ENCODE results near the gene CDH11. TPM values are rescaled to one million over a fixed set of nuclear protein-coding genes. Genes with fewer than 3 reads are reported as not detected.

Gene CDH11
- total RNA-seq, 2 experiments from 2014 or later: not detected

DNA sequence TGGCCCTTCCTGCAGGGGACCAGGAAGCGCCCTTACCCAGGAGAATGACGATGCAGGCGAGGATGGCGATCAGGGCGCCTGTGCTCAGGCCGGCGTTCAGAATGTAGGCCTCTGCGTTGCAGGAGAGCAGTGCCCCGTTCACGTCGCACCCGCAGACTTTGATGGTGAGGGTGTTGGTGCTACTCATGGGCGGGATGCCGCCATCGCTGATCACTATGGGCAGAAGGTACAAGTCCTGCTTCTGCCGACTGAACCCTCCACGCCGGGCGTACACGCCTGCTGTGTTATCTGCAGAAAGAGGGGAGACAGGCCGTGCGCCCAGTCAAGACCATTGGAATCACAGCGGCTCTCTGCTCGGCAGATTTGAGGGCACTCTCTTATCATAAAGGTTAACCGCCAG, 171.1 kb downstream of the CDH11 start:
- intact Hi-C loops (cut with micrococcal nuclease): no loop called here

DNA sequence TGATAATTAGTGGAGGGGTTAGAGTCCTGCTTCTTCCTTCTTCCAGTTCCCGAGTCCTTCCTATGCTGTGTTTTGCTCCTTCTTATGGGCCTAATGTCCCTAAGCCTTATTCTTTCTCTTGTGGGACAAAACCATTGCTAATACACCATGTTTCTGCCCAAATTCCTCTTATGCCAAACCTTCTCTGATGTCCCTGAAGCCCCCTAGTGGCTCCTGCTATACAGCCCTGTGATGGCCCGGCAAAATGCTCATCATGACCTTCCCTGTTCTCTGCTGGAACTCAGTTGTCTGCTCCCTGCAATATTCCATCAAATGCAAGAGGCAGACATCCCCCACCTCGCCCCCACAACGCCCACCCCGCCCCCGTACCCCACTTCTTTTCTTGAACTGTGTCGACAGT, 171.6 kb downstream of the CDH11 start:
- no peak for DNase-seq
- Mint-ChIP-seq H3K27me3 (ENCODE audit: low read depth) (no peaks in the 10 kb centered on the region), H3K36me3 (ENCODE audit: low read depth) (no peaks in the 10 kb centered on the region), H3K27ac (no peak overlapping the region), H3K9me3 (peaks cover 5% of the 10 kb centered on the region), H3K4me1 (ENCODE audit: low read depth) (no peaks in the 10 kb centered on the region), H3K4me3 (no peak overlapping the region)
- intact Hi-C loops (cut with micrococcal nuclease): no loop called here
- CTCF ChIA-PET: no interaction called here

More for the DNA sequence above, 171.1 kb downstream of the CDH11 start:
- Mint-ChIP-seq H3K36me3 (ENCODE audit: low read depth) (no peaks in the 10 kb centered on the region), H3K4me3 (no peak overlapping the region), H3K27me3 (ENCODE audit: low read depth) (no peaks in the 10 kb centered on the region), H3K27ac (no peak overlapping the region), H3K9me3 (peaks cover 5% of the 10 kb centered on the region), H3K4me1 (ENCODE audit: low read depth) (no peaks in the 10 kb centered on the region)
- CTCF ChIA-PET: no interaction called here
- DNase-seq: no peak

DNA sequence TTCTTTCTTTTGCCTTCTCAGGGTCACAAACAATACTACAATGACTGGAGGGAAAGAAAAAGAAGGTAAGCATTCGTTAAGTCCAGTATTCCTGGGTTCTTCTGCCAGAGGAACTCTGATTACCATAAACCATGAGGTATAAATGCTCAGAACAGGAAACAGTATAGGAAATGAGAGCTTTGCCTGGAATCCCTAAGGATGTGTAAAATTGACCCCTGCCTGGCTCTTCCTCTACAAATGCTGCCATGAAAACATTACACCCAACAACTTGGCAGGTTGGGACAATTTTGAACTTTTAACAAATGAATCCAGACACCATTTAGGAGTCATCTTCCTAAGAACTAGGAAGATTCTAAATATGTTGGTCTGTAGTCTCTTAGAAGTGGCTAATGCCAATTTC, 173.8 kb downstream of the CDH11 start:
- CTCF ChIA-PET: no interaction called here
- DNase-seq: no peak
- H3K27ac Mint-ChIP-seq: no peak overlapping the region

DNA sequence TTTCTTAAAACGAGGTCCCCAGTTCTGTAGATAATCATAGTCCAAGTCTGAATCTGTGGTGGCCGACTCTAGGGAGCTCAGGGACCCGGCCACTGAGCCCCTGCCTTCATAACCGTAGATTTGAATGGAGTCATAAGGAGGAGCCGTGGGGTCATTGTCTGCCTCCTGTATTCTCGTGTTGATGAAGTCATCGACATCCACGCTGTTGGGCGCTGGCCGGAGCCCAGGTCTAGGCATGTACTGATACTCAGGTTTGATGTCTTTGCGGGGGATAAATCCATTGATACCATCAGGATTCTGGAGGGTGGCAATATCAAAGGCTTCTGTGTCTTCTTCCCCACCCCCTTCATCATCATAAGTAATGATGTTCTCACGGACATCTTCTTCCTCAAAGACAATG, 174.2 kb downstream of the CDH11 start:
- CTCF ChIA-PET: no interaction called here
- Mint-ChIP-seq H3K9me3 (peaks cover 10% of the 10 kb centered on the region), H3K4me1 (ENCODE audit: low read depth) (no peaks in the 10 kb centered on the region), H3K27ac (no peak overlapping the region), H3K36me3 (ENCODE audit: low read depth) (no peaks in the 10 kb centered on the region), H3K4me3 (no peak overlapping the region), H3K27me3 (ENCODE audit: low read depth) (no peaks in the 10 kb centered on the region)
- intact Hi-C loops (cut with micrococcal nuclease): no loop called here
- DNase-seq: no peak

More for the DNA sequence above, 173.8 kb downstream of the CDH11 start:
- intact Hi-C loops (cut with micrococcal nuclease): no loop called here
- Mint-ChIP-seq H3K36me3 (ENCODE audit: low read depth) (no peaks in the 10 kb centered on the region), H3K27me3 (ENCODE audit: low read depth) (no peaks in the 10 kb centered on the region), H3K9me3 (peaks cover 10% of the 10 kb centered on the region), H3K4me1 (ENCODE audit: low read depth) (no peaks in the 10 kb centered on the region), H3K4me3 (no peak overlapping the region)

DNA sequence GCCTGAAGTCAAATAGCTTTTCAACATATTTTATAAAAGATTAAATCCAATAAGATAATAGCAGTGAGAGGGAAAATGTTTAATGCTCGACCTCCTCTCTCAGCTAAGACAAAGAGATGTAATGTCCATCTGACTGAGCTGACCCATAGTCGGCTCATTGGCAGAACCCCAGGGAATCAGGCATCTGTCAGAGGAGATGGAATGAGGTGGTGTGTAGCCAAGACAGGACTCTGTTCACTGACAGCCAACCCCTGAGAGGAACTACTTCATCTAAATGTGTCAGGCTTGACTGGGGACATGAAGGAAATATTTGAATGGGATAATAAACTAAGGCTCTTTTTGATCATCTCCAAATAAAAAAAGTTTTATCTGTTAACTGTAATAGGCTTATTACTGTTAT, 188.0 kb downstream of the CDH11 start:
- H3K9me3 Mint-ChIP-seq: peaks cover 8% of the 10 kb centered on the region
- H3K36me3 Mint-ChIP-seq (ENCODE audit: low read depth): no peaks in the 10 kb centered on the region
- intact Hi-C loops (cut with micrococcal nuclease): no loop called here
- DNase-seq: no peak
- H3K27ac Mint-ChIP-seq: no peak overlapping the region
- H3K4me1 Mint-ChIP-seq (ENCODE audit: low read depth): no peaks in the 10 kb centered on the region
- H3K4me3 Mint-ChIP-seq: no peak overlapping the region
- H3K27me3 Mint-ChIP-seq (ENCODE audit: low read depth): no peaks in the 10 kb centered on the region
- CTCF ChIA-PET: no interaction called here

DNA sequence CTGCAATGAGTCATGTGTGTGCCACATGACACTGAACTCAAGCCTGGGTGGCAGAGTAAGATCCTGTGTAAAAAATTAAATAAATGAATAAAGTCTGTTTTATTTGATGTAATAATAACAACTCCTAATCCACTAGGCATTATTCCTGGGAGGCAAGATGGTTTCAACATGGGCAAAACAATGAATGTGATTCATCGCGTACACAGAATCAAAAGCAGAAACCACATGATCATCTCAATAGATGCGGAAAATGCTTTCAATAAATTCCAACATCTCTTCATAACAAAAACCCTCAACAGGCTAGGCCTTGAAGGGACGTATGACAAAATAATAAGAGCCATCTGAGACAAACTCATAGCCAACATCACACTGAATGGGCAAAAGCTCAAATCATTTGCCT, 195.4 kb downstream of the CDH11 start:
- no peak overlapping the region for H3K4me3 Mint-ChIP-seq

DNA sequence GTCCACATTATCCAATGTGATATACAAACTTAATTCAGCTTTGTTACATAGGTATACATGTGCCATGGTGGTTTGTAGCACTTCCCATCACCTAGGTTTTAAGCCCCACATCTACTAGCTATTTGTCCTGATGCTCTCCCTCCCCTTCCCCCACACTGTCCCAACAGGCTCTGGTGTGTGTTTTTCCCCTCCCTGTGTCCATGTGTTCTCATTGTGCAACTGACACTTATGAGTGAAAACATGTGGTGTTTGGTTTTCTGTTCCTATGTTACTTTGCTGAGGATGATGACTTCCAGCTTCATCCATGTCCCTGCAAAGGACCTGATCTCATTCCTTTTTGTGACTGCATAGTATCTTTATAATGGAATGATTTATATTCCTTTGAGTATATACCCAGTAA, 196.7 kb downstream of the CDH11 start:
- H3K27ac Mint-ChIP-seq: no peak overlapping the region
- H3K9me3 Mint-ChIP-seq: peaks cover 14% of the 10 kb centered on the region
- H3K27me3 Mint-ChIP-seq (ENCODE audit: low read depth): no peaks in the 10 kb centered on the region
- no peak for DNase-seq
- no peaks in the 10 kb centered on the region for H3K36me3 Mint-ChIP-seq (ENCODE audit: low read depth)
- H3K4me3 Mint-ChIP-seq: no peak overlapping the region
- H3K4me1 Mint-ChIP-seq (ENCODE audit: low read depth): no peaks in the 10 kb centered on the region
- intact Hi-C loops (cut with micrococcal nuclease): no loop called here
- CTCF ChIA-PET: no interaction called here

More for the DNA sequence above, 195.4 kb downstream of the CDH11 start:
- H3K27me3 Mint-ChIP-seq (ENCODE audit: low read depth): no peaks in the 10 kb centered on the region
- no peak overlapping the region for H3K27ac Mint-ChIP-seq
- no peak for DNase-seq
- H3K9me3 Mint-ChIP-seq: peaks cover 16% of the 10 kb centered on the region
- intact Hi-C loops (cut with micrococcal nuclease): no loop called here
- no peaks in the 10 kb centered on the region for H3K4me1 Mint-ChIP-seq (ENCODE audit: low read depth)
- no peaks in the 10 kb centered on the region for H3K36me3 Mint-ChIP-seq (ENCODE audit: low read depth)
- CTCF ChIA-PET: no interaction called here

DNA sequence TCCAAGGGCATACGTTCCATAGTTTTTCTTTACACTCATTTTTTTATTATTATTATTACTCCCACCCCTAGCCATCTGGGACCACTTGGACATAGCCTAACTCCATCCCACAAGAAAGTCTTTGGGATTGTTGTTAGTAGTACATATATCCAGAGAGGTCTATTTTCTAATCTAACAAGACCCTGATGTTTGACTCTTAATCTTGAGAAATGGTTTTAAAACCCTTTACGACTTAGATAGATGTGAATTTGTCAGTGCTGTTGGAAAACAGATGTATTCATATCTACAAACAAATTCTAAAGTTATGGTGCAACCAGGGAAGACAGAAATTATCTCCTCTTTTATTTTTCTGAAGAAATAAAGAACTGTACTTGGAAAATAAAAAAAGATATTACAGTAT, 197.8 kb downstream of the CDH11 start:
- DNase-seq: no peak
- intact Hi-C loops (cut with micrococcal nuclease): no loop called here
- no peak overlapping the region for H3K4me3 Mint-ChIP-seq
- no peaks in the 10 kb centered on the region for H3K27me3 Mint-ChIP-seq (ENCODE audit: low read depth)
- no peaks in the 10 kb centered on the region for H3K4me1 Mint-ChIP-seq (ENCODE audit: low read depth)
- no peaks in the 10 kb centered on the region for H3K36me3 Mint-ChIP-seq (ENCODE audit: low read depth)
- CTCF ChIA-PET: no interaction called here
- H3K27ac Mint-ChIP-seq: no peak overlapping the region
- H3K9me3 Mint-ChIP-seq: peaks cover 19% of the 10 kb centered on the region

DNA sequence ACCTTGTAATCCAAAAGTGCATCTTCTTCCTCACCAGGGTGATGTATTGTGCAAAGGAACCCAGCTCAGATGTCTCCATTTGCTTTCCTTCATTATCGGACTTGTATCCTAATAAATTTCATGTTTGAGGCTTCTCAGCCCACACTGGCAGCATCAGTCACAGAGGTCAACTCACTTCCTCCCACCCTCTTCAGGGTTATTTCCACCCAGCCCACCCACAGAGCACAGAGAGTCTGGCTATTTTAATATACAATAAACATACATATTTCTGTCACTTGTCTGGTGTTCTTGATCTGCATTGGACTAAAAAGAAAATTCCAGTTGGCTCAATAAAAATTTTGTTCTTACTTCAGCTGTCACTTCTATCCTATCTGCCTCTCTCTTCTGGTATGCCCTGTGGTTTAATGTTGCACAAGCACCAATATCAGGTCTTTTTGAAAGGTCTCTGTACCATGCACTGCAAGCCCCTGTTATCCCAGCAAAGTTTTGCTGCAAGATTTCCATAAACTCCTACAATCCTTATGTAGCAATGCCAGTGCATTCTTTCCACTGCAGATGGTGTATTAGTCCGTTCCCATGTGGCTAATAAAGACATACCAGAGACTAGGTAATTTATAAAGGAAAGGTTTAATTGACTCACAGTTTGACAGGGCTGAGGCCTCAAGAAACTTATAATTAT, 201.8 kb downstream of the CDH11 start:
- H3K4me3 Mint-ChIP-seq: no peak overlapping the region
- no peaks in the 10 kb centered on the region for H3K36me3 Mint-ChIP-seq (ENCODE audit: low read depth)
- H3K27me3 Mint-ChIP-seq (ENCODE audit: low read depth): no peaks in the 10 kb centered on the region
- peaks cover 14% of the 10 kb centered on the region for H3K9me3 Mint-ChIP-seq
- intact Hi-C loops (cut with micrococcal nuclease): no loop called here
- no peaks in the 10 kb centered on the region for H3K4me1 Mint-ChIP-seq (ENCODE audit: low read depth)
- no peak overlapping the region for H3K27ac Mint-ChIP-seq
- no peak for DNase-seq
- CTCF ChIA-PET: no interaction called here

DNA sequence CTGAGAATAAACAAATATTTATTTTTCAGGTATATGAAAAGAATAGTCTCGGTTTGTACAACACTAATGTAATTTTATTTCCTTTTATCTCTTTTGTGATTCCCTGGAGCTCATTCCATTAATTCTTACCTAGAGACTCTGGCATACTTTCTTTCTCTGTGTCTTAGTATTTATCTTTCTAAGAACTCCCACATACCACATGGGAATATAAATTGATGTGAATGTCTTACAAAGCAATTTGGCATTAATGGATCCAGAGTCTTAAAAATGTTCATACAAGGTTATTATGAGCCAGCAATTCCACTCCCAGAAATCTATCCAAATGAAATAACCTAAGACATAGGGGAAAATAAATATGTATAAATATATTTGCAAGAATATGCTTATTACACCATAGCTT, 202.7 kb downstream of the CDH11 start:
- H3K27me3 Mint-ChIP-seq (ENCODE audit: low read depth): no peaks in the 10 kb centered on the region
- peaks cover 14% of the 10 kb centered on the region for H3K9me3 Mint-ChIP-seq
- H3K4me3 Mint-ChIP-seq: no peak overlapping the region
- no peak overlapping the region for H3K27ac Mint-ChIP-seq
- CTCF ChIA-PET: no interaction called here
- intact Hi-C loops (cut with micrococcal nuclease): no loop called here
- H3K4me1 Mint-ChIP-seq (ENCODE audit: low read depth): no peaks in the 10 kb centered on the region
- H3K36me3 Mint-ChIP-seq (ENCODE audit: low read depth): no peaks in the 10 kb centered on the region
- no peak for DNase-seq

DNA sequence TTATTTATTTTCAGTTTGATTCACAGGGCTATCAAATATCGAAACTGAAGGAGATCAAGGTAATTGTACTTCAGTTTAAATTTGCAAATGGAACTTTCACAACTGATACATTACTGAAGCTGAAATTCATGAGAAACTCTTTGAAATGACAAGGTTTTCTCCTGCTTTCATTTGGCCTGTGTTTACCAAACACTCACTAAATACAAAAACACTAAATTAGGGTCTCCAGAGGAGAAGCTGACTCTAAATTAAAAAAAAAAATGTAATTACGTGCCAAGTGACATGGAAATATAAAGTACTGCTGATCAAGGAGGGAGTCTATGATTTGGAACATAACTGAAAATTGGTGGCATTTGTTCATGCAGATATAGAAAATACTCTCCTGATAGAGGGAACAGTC, 205.8 kb downstream of the CDH11 start:
- no peaks in the 10 kb centered on the region for H3K36me3 Mint-ChIP-seq (ENCODE audit: low read depth)
- H3K4me1 Mint-ChIP-seq (ENCODE audit: low read depth): no peaks in the 10 kb centered on the region
- no peaks in the 10 kb centered on the region for H3K27me3 Mint-ChIP-seq (ENCODE audit: low read depth)
- H3K4me3 Mint-ChIP-seq: no peak overlapping the region
- DNase-seq: no peak
- no peak overlapping the region for H3K27ac Mint-ChIP-seq
- intact Hi-C loops (cut with micrococcal nuclease): no loop called here
- peaks cover 14% of the 10 kb centered on the region for H3K9me3 Mint-ChIP-seq
- CTCF ChIA-PET: no interaction called here

DNA sequence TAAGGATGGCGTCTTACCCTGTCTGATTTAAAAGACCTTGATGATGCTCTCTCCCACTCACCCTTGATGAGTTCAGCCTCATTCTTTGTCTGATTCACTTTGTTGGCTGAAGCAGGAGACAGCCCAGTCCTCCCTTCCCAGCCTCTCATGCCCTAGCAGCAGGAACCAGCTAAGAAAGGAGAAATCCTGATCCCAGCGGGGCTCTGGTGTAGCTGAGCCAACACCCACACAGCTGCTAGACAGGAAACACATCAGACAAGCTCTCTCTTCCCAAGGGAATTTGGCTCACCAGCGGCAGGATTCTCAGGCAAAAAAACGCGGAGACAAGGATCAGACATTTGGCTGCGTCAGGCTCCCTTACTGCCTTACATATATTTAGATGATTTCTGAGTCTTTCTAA, 211.5 kb downstream of the CDH11 start:
- H3K9me3 Mint-ChIP-seq: peaks cover 4% of the 10 kb centered on the region
- H3K4me1 Mint-ChIP-seq (ENCODE audit: low read depth): no peaks in the 10 kb centered on the region
- no peaks in the 10 kb centered on the region for H3K27me3 Mint-ChIP-seq (ENCODE audit: low read depth)
- H3K27ac Mint-ChIP-seq: no peak overlapping the region
- intact Hi-C loops (cut with micrococcal nuclease): no loop called here
- DNase-seq: no peak
- no peaks in the 10 kb centered on the region for H3K36me3 Mint-ChIP-seq (ENCODE audit: low read depth)
- no peak overlapping the region for H3K4me3 Mint-ChIP-seq
- CTCF ChIA-PET: no interaction called here

DNA sequence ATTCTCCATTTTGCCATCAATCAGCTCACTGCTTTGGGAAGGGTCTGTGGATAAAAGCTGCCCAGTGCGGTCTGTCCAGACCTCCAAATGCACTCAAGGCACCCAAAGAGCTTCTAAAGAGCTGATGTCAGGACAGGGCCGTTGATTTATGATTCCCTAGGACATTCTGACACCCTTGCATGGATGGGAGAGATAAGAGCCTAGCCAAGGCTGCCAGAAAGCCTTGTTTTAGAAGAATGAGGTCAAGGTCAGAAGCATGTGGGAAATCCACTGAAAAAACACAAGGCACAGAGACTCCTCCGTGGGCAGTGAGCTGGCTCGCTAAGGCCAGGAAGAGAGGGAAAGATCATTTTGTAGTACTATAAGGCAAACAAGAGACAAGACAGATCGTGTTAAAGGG, 214.0 kb downstream of the CDH11 start:
- H3K9me3 Mint-ChIP-seq: peaks cover 4% of the 10 kb centered on the region
- CTCF ChIA-PET: no interaction called here
- no peaks in the 10 kb centered on the region for H3K4me1 Mint-ChIP-seq (ENCODE audit: low read depth)
- no peak overlapping the region for H3K27ac Mint-ChIP-seq
- no peak for DNase-seq
- intact Hi-C loops (cut with micrococcal nuclease): no loop called here
- H3K4me3 Mint-ChIP-seq: no peak overlapping the region
- no peaks in the 10 kb centered on the region for H3K36me3 Mint-ChIP-seq (ENCODE audit: low read depth)
- no peaks in the 10 kb centered on the region for H3K27me3 Mint-ChIP-seq (ENCODE audit: low read depth)

Data from activated naive CD4-positive, alpha-beta T cell treated with anti-CD3 and anti-CD28 coated beads for 36 hours (primary cell).